HepG2 (cell line): ENCODE data around the gene ARMH2. TPM values are rescaled to one million over a fixed set of nuclear protein-coding genes. Genes with fewer than 3 reads are reported as not detected.

Source experiments
- FIP1L1 ChIP-seq: fragments of 200-400 bp; formaldehyde crosslinking; IDR thresholded peaks from 2 replicates; pipeline ENCODE4 v1.6.1; 2018; ENCODE audit warnings: low read depth, mild to moderate bottlenecking, low read length, moderate library complexity, borderline replicate concordance; ENCODE audit not compliant: insufficient read depth
- HDAC6 ChIP-seq: fragments of 200-600 bp; sonication (generic); IDR thresholded peaks from 2 replicates; pipeline ENCODE4 v1.7.0; 2017; ENCODE audit warnings: mild to moderate bottlenecking, antibody characterized with exemption, low read length, low read depth
- MATR3 ChIP-seq: sonication (generic); formaldehyde crosslinking; IDR thresholded peaks from 2 replicates; pipeline ENCODE4 v1.4.0; 2020; ENCODE audit warnings: missing genetic modification reagents
- NCOA2 ChIP-seq: sonication (generic); formaldehyde crosslinking; IDR thresholded peaks from 2 replicates; pipeline ENCODE4 v1.8.0; 2022; ENCODE audit warnings: inconsistent platforms
- PAWR ChIP-seq: sonication (generic); formaldehyde crosslinking; IDR thresholded peaks from 2 replicates; pipeline ENCODE4 v1.4.0; 2020; ENCODE audit warnings: missing genetic modification reagents, mild to moderate bottlenecking, borderline replicate concordance
- PBX3 ChIP-seq: sonication (generic); formaldehyde crosslinking; IDR thresholded peaks from 2 replicates; pipeline ENCODE4 v1.8.1; 2023; ENCODE audit warnings: missing genetic modification reagents, inconsistent platforms, borderline replicate concordance
- RBM39 ChIP-seq: fragments of 200-400 bp; formaldehyde crosslinking; IDR thresholded peaks from one replicate; pipeline ENCODE4 v1.6.1; 2018; ENCODE audit warnings: antibody characterized with exemption, mild to moderate bottlenecking, low read depth, low read length; ENCODE audit not compliant: poor library complexity, severe bottlenecking
- REST ChIP-seq, 2 experiments: IDR thresholded peaks; 2 replicates each; pipeline ENCODE4 v1.6.1; 2011 to 2012; ENCODE audit warnings: low read length in 2 of 2, borderline replicate concordance in 1 of 2, low read depth in 1 of 2, mild to moderate bottlenecking in 1 of 2, moderate library complexity in 1 of 2
- ZNF124 ChIP-seq: sonication (generic); formaldehyde crosslinking; IDR thresholded peaks from 2 replicates; pipeline ENCODE4 v1.4.0; 2020; ENCODE audit warnings: missing genetic modification reagents
- ZNF660 ChIP-seq: sonication (generic); formaldehyde crosslinking; IDR thresholded peaks from 2 replicates; pipeline ENCODE4 v1.5.1; 2020; ENCODE audit warnings: mild to moderate bottlenecking, low read depth, missing genetic modification reagents, borderline replicate concordance
- ZNF749 ChIP-seq: sonication (generic); formaldehyde crosslinking; IDR thresholded peaks from 2 replicates; pipeline ENCODE4 v1.8.0; 2022; ENCODE audit warnings: mild to moderate bottlenecking, missing genetic modification reagents, moderate library complexity, borderline replicate concordance
- ZNF773 ChIP-seq: sonication (generic); formaldehyde crosslinking; IDR thresholded peaks from 2 replicates; pipeline ENCODE4 v1.4.0; 2020; ENCODE audit warnings: missing genetic modification reagents, borderline replicate concordance
- ZNF776 ChIP-seq: sonication (generic); formaldehyde crosslinking; IDR thresholded peaks from 2 replicates; pipeline ENCODE4 v1.4.0; 2020; ENCODE audit warnings: mild to moderate bottlenecking, missing genetic modification reagents
- polyA plus RNA-seq, 8 experiments: library from polyadenylated mRNA; depleted of rRNA in 3 of 8; stranded (reverse) in 7 of 8; unstranded in 1 of 8; fragments of >200 nt; fragmentation: Illumina TruSeq in 4 of 8; extraction: Trizol in 4 of 8; gene quantifications; 2 replicates each; pipeline versions ENCODE4 v1.2.1 to v1.2.3, GENCODE V29; 2011 to 2016; ENCODE audit warnings: low read depth in 4 of 8, missing spikeins in 1 of 8, mixed read lengths in 1 of 8; ENCODE audit not compliant: insufficient read depth in 1 of 8
- total RNA-seq, 5 experiments: library from RNA; depleted of rRNA; stranded (reverse); fragments of >200 nt; fragmentation: Illumina TruSeq; extraction: Trizol; gene quantifications; 2 replicates each; pipeline ENCODE4 v1.2.3, GENCODE V29; 2016; ENCODE audit warnings: low read depth in 1 of 5
- TF ChIP-seq, protein P1 (sequence below): sonication (generic); formaldehyde crosslinking; IDR thresholded peaks from 2 replicates; pipeline ENCODE4 v1.4.0; 2020; ENCODE audit warnings: missing genetic modification reagents
- TF ChIP-seq, protein P2 (sequence below): sonication (generic); formaldehyde crosslinking; IDR thresholded peaks from 2 replicates; pipeline ENCODE4 v1.5.1; 2020; ENCODE audit warnings: mild to moderate bottlenecking, missing genetic modification reagents

The ARMH2 gene
- total and polyA plus RNA-seq, 2 of the 13 experiments (the other 11 are each of a cell fraction or from before 2014, with no cell fraction given): not detected

GRCh38 chr6:24775520-24776058 is 23.1 kb downstream of the ARMH2 start (continued):
- TF ChIP-seq ZNF749 (CRISPR knock-in tag) (no peak), HDAC6 (no peak), PBX3 (CRISPR knock-in tag) (no peak), ZNF773 (no peak), PAWR (CRISPR knock-in tag) (no peak), REST (IDR thresholded peaks at IDR 0.05; ENCODE audit: borderline replicate concordance in 1 of 2, low read depth in 1 of 2, low read length in 2 of 2) (peak in 1 of 2 experiments; percentile 48; a peak in 1 of 4 replicates), RBM39 (no peak), ZNF124 (no peak; the same call in 1 of the 2 replicates), ZNF776 (CRISPR knock-in tag) (no peak; the same call in 1 of the 2 replicates), ZNF660 (CRISPR knock-in tag) (no peak), MATR3 (CRISPR knock-in tag) (no peak), FIP1L1 (no peak), NCOA2 (CRISPR knock-in tag) (no peak)
- TF ChIP-seq, protein P1, sequence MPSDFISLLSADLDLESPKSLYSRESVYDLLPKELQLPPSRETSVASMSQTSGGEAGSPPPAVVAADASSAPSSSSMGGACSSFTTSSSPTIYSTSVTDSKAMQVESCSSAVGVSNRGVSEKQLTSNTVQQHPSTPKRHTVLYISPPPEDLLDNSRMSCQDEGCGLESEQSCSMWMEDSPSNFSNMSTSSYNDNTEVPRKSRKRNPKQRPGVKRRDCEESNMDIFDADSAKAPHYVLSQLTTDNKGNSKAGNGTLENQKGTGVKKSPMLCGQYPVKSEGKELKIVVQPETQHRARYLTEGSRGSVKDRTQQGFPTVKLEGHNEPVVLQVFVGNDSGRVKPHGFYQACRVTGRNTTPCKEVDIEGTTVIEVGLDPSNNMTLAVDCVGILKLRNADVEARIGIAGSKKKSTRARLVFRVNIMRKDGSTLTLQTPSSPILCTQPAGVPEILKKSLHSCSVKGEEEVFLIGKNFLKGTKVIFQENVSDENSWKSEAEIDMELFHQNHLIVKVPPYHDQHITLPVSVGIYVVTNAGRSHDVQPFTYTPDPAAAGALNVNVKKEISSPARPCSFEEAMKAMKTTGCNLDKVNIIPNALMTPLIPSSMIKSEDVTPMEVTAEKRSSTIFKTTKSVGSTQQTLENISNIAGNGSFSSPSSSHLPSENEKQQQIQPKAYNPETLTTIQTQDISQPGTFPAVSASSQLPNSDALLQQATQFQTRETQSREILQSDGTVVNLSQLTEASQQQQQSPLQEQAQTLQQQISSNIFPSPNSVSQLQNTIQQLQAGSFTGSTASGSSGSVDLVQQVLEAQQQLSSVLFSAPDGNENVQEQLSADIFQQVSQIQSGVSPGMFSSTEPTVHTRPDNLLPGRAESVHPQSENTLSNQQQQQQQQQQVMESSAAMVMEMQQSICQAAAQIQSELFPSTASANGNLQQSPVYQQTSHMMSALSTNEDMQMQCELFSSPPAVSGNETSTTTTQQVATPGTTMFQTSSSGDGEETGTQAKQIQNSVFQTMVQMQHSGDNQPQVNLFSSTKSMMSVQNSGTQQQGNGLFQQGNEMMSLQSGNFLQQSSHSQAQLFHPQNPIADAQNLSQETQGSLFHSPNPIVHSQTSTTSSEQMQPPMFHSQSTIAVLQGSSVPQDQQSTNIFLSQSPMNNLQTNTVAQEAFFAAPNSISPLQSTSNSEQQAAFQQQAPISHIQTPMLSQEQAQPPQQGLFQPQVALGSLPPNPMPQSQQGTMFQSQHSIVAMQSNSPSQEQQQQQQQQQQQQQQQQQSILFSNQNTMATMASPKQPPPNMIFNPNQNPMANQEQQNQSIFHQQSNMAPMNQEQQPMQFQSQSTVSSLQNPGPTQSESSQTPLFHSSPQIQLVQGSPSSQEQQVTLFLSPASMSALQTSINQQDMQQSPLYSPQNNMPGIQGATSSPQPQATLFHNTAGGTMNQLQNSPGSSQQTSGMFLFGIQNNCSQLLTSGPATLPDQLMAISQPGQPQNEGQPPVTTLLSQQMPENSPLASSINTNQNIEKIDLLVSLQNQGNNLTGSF (CRISPR knock-in tag): no peak
- TF ChIP-seq, protein P2, sequence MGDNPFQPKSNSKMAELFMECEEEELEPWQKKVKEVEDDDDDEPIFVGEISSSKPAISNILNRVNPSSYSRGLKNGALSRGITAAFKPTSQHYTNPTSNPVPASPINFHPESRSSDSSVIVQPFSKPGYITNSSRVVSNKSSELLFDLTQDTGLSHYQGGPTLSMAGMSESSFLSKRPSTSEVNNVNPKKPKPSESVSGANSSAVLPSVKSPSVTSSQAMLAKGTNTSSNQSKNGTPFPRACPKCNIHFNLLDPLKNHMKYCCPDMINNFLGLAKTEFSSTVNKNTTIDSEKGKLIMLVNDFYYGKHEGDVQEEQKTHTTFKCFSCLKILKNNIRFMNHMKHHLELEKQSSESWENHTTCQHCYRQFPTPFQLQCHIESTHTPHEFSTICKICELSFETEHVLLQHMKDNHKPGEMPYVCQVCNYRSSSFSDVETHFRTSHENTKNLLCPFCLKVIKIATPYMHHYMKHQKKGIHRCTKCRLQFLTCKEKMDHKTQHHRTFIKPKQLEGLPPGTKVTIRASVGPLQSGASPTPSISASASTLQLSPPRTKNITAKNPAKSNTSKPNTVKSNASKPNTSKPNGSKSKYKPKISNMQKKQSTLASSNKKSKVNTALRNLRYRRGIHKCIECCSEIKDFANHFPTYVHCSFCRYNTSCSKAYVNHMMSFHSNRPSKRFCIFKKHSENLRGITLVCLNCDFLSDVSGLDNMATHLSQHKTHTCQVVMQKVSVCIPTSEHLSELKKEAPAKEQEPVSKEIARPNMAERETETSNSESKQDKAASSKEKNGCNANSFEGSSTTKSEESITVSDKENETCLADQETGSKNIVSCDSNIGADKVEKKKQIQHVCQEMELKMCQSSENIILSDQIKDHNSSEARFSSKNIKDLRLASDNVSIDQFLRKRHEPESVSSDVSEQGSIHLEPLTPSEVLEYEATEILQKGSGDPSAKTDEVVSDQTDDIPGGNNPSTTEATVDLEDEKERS (CRISPR knock-in tag): no peak
